K562 (cell line): ENCODE data around the gene NDST1. TPM values are rescaled to one million over a fixed set of nuclear protein-coding genes. Genes with fewer than 3 reads are reported as not detected.

Experiments used
- ATAC-seq: fragments of 200-7000 bp; cut with Tn5 transposase; 3 replicates; pipeline ENCODE4 v1.9.1; 2020; ENCODE audit warnings: moderate library complexity
- BruUV-seq: library from RNA; stranded (reverse); fragments of 400-500 nt; replicated peaks from 2 replicates; lab custom pipeline; 2021; lab: Mats Ljungman, UMichigan
- CTCF ChIA-PET: fragments of 300-600 bp; formaldehyde crosslinking; extraction: SDS; loops from one replicate; lab custom pipeline; 2021; ENCODE audit warnings: low intra/inter-chr PET ratio; lab: Yijun Ruan, JAX
- POLR2A ChIA-PET: fragments of 300-600, 350-650 bp; sonication (Branson Sonifier 250); formaldehyde crosslinking; extraction: SDS; loops from one replicate; lab custom pipeline; 2021; ENCODE audit warnings: antibody characterized with exemption, inconsistent platforms; lab: Yijun Ruan, JAX
- DNase-seq, 4 experiments: peaks; one replicate each; pipeline versions ENCODE4 v3.0.0 to v3.0.0-alpha.2; 2011 to 2018; ENCODE audit warnings: low spot score in 3 of 4, mixed read lengths in 3 of 4; ENCODE audit errors: extremely low read depth in 1 of 4
- FAIRE-seq: peaks from 2 replicates; lab custom pipeline; 2011; peaks lifted over from hg19 to GRCh38; lab: Jason Lieb, UNC
- H2AFZ ChIP-seq: 2 replicates; pipeline ENCODE4 v1.6.0; 2011; ENCODE audit warnings: low read depth, low read length, control low read depth, inconsistent platforms
- H3K27ac ChIP-seq: fragments of 200-600 bp; 3 replicates; pipeline ENCODE4 v1.8.0; 2011; ENCODE audit warnings: low read depth, mild to moderate bottlenecking, control low read depth, inconsistent platforms, low read length, moderate library complexity, mixed read lengths; ENCODE audit errors: extremely low read depth
- H3K27me3 ChIP-seq, 2 experiments: fragments of 300-600 bp in 1 of 2; 2 replicates in 1 of 2; 3 replicates in 1 of 2; pipeline versions ENCODE4 v1.6.0 to v1.8.0; 2011; ENCODE audit warnings: inconsistent platforms in 2 of 2, low read length in 2 of 2, mild to moderate bottlenecking in 1 of 2, mixed read lengths in 1 of 2, moderate library complexity in 1 of 2; ENCODE audit not compliant: control insufficient read depth in 2 of 2, insufficient read depth in 2 of 2
- H3K36me3 ChIP-seq: fragments of 300-600 bp; 3 replicates; pipeline ENCODE4 v1.8.0; 2011; ENCODE audit warnings: mild to moderate bottlenecking, low read length, inconsistent platforms; ENCODE audit not compliant: control insufficient read depth, insufficient read depth
- H3K4me1 ChIP-seq, 2 experiments: fragments of 200-600 bp in 1 of 2; replicated peaks in 1 of 2; 2 replicates in 1 of 2; 3 replicates in 1 of 2; pipeline versions ENCODE4 v1.5.1 to v1.8.0; 2011; ENCODE audit warnings: inconsistent platforms in 2 of 2, low read length in 2 of 2, mild to moderate bottlenecking in 1 of 2, mixed read lengths in 1 of 2, moderate library complexity in 1 of 2; ENCODE audit not compliant: control insufficient read depth in 2 of 2, insufficient read depth in 2 of 2
- H3K4me2 ChIP-seq: 2 replicates; pipeline ENCODE4 v1.6.1; 2011; ENCODE audit warnings: low read length, control low read depth, inconsistent platforms, mixed read lengths; ENCODE audit not compliant: insufficient read depth
- H3K4me3 ChIP-seq: fragments of 200-600 bp; sonication (generic), shearing (Covaris generic); 2 replicates; pipeline ENCODE4 v1.5.1; 2016; ENCODE audit warnings: control low read depth, inconsistent platforms
- H3K79me2 ChIP-seq: fragments of 200-600 bp; 3 replicates; pipeline ENCODE4 v1.8.0; 2011; ENCODE audit warnings: low read length, inconsistent platforms; ENCODE audit not compliant: control insufficient read depth, insufficient read depth
- H3K9ac ChIP-seq, 2 experiments: 2 replicates each; pipeline versions ENCODE4 v1.6.0 to v1.6.1; 2011; ENCODE audit warnings: low read depth in 2 of 2, low read length in 2 of 2, control low read depth in 1 of 2, inconsistent platforms in 1 of 2, mild to moderate bottlenecking in 1 of 2, mixed read lengths in 1 of 2; ENCODE audit not compliant: insufficient read depth in 1 of 2
- H3K9me1 ChIP-seq: one replicate; pipeline ENCODE4 v1.6.0; 2011; ENCODE audit warnings: inconsistent platforms, mild to moderate bottlenecking, low read length, moderate library complexity; ENCODE audit not compliant: control insufficient read depth, insufficient read depth
- H3K9me3 ChIP-seq: replicated peaks from 2 replicates; pipeline ENCODE4 v1.5.1; 2011; ENCODE audit warnings: low read depth, low read length, inconsistent platforms; ENCODE audit not compliant: control insufficient read depth, insufficient read depth
- H4K20me1 ChIP-seq: replicated peaks from 2 replicates; pipeline ENCODE4 v1.6.1; 2011; ENCODE audit warnings: low read length, inconsistent platforms, mixed read lengths; ENCODE audit not compliant: control insufficient read depth, insufficient read depth
- CREBBP ChIP-seq: IDR thresholded peaks from one replicate; pipeline ENCODE4 v1.6.1; 2012; ENCODE audit warnings: low read depth, mild to moderate bottlenecking, control low read depth, inconsistent platforms, low read length
- NCOA2 ChIP-seq, 2 experiments: fragments of 450-650 bp; IDR thresholded peaks; 2 replicates each; pipeline ENCODE4 v1.6.1; 2018; ENCODE audit warnings: mild to moderate bottlenecking in 2 of 2, moderate library complexity in 1 of 2; ENCODE audit not compliant: partially characterized antibody in 2 of 2
- NFRKB ChIP-seq: fragments of 450-650 bp; IDR thresholded peaks from 2 replicates; pipeline ENCODE4 v1.6.1; 2016; ENCODE audit warnings: low read depth
- PHF21A ChIP-seq: fragments of 450-650 bp; IDR thresholded peaks from 2 replicates; pipeline ENCODE4 v1.6.1; 2017; ENCODE audit warnings: low read depth, borderline replicate concordance
- PML ChIP-seq: IDR thresholded peaks from 2 replicates; pipeline ENCODE4 v1.6.1; 2012; ENCODE audit warnings: low read length, inconsistent platforms
- U2AF1 ChIP-seq: fragments of 200-400 bp; formaldehyde crosslinking; optimal IDR thresholded peaks from 2 replicates; pipeline ENCODE3; 2017; ENCODE audit warnings: mild to moderate bottlenecking, low read depth, low read length, moderate library complexity
- ZKSCAN1 ChIP-seq: fragments of 150-350 bp; IDR thresholded peaks from 2 replicates; pipeline ENCODE4 v1.6.1; 2016; ENCODE audit warnings: low read depth, low read length
- ZNF316 ChIP-seq: fragments of 450-650 bp; IDR thresholded peaks from 2 replicates; pipeline ENCODE4 v1.6.1; 2016
- ZNF384 ChIP-seq: IDR thresholded peaks from 2 replicates; pipeline ENCODE4 v1.6.1; 2012; ENCODE audit warnings: low read depth, low read length, improper control_type of control experiment
- ZNF586 ChIP-seq: fragments of 450-650 bp; formaldehyde crosslinking; conservative IDR thresholded peaks from 2 replicates; pipeline ENCODE4 v1.4.0; 2020; ENCODE audit warnings: mild to moderate bottlenecking, moderate library complexity
- WGBS: fragments of 100-300 bp; shearing (Covaris generic); methylation state at CpG from one replicate; pipeline ENCODE4 v1.1.6; 2016; ENCODE audit warnings: low coverage, mixed read lengths; ENCODE audit not compliant: insufficient coverage; ENCODE audit errors: missing lambda C conversion rate; 5-methylcytosine and 5-hydroxymethylcytosine counted together
- in situ Hi-C: fragments of 300-500 bp; cut with MboI; formaldehyde crosslinking; loops from 4 replicates; pipeline ENCODE4 v1.15.0; 2018; ENCODE audit warnings: inconsistent platforms, mixed read lengths
- intact Hi-C: fragments of 100-400 bp; cut with micrococcal nuclease; formaldehyde crosslinking; loops from 2 replicates; pipeline ENCODE4 v1.14.2; 2022
- polyA plus RNA-seq, 8 experiments: library from polyadenylated mRNA; depleted of rRNA in 4 of 8; stranded (reverse) in 5 of 8; unstranded in 3 of 8; fragments of >200 nt; fragmentation: Nextera tagmentation in 2 of 8; fragmentation: Illumina TruSeq in 1 of 8; extraction: Ambion mirVana in 2 of 8; extraction: Trizol in 1 of 8; gene quantifications; 2 replicates each; pipeline versions ENCODE4 v1.2.1 to v1.2.3, GENCODE V29; 2011 to 2014; ENCODE audit warnings: inconsistent platforms in 1 of 8, missing spikeins in 1 of 8
- total RNA-seq, 7 experiments: library from RNA; depleted of rRNA in 6 of 7; stranded (reverse); fragments of >200 nt in 6 of 7; fragmentation: Illumina TruSeq in 2 of 7; extraction: Trizol in 2 of 7; gene quantifications; 2 replicates each; pipeline versions ENCODE4 v1.2.1 to v1.2.3, GENCODE V29; 2011 to 2021; ENCODE audit warnings: low replicate concordance in 1 of 7
- TF ChIP-seq, protein P1 (sequence below), 3 experiments: IDR thresholded peaks in 2 of 3; conservative IDR thresholded peaks in 1 of 3; 2 replicates each; pipeline ENCODE4 v1.5.1; 2011 to 2012; ENCODE audit warnings: low read length in 3 of 3, mild to moderate bottlenecking in 3 of 3, control low read depth in 2 of 3, improper control_type of control experiment in 1 of 3, inconsistent platforms in 1 of 3, low read depth in 1 of 3, mixed read lengths in 1 of 3, moderate library complexity in 1 of 3; ENCODE audit not compliant: insufficient read depth in 2 of 3
- TF ChIP-seq, protein P2 (sequence below): fragments of 250-450 bp; sonication (Bioruptor Pico); IDR thresholded peaks from 2 replicates; pipeline ENCODE4 v1.4.0; 2020; ENCODE audit warnings: mild to moderate bottlenecking, moderate library complexity
- TF ChIP-seq, protein P3 (sequence below), 2 experiments: fragments of 250-450 bp in 1 of 2; fragments of 450-650 bp in 1 of 2; sonication (Bioruptor Pico) in 1 of 2; IDR thresholded peaks; 2 replicates each; pipeline versions ENCODE4 v1.6.1 to v1.8.0; 2016 to 2021; ENCODE audit warnings: mild to moderate bottlenecking in 2 of 2, moderate library complexity in 2 of 2, missing compliant biosample characterization in 1 of 2, missing genetic modification characterization in 1 of 2

Gene NDST1
- total and polyA plus RNA-seq, 9 of the 15 experiments (the other 6 are each of a cell fraction or from before 2014, with no cell fraction given), result 0.38 to 47.9 (median 9.9) TPM

DNA sequence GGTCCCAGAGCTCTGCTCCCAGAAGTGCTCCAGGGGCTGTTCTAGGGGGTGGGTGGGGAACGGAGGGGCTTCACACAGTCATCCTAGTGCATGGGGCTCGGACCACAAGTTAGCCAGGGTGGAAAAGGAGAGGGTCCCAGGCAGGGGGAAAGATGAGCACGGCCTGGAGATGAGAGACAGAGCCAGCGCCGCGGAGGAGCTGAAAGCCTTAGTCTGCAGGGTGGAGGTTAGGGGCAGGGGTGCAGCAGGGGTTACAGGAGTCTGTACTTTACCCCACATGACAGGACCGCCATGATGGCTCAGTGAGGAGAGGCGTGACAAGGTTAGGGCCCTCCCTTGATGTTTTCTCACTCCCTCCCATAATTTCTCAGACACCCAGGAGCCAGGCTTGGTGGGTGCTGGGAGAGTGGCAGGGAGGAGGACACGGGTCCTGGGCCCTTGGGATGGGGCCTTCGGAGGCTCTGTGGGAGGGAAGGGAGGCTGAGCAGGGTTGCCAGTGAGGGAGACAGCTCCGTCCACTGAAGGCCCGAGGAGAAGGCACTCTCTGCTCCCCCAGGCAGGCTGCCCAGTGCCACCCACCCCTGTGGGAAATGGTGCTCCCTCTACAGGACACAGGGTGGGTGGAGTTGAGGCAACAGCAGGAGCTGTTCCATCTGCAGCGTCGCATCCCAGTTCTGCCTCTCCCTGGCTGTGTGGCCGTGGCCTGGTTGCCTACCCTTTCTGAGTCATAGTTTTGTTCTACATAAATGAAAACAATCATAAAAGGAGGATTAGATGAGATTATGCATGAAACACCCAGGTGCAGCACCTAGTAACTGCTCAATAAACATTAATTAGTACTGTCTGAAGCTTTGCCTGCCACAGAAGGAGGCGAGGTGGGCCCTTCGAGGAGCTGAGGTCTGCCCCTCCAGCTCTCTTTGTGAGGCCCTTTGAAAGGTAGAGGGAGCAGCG lies 66.2 kb downstream of the NDST1 start (continued):
- TF ChIP-seq, protein P1, sequence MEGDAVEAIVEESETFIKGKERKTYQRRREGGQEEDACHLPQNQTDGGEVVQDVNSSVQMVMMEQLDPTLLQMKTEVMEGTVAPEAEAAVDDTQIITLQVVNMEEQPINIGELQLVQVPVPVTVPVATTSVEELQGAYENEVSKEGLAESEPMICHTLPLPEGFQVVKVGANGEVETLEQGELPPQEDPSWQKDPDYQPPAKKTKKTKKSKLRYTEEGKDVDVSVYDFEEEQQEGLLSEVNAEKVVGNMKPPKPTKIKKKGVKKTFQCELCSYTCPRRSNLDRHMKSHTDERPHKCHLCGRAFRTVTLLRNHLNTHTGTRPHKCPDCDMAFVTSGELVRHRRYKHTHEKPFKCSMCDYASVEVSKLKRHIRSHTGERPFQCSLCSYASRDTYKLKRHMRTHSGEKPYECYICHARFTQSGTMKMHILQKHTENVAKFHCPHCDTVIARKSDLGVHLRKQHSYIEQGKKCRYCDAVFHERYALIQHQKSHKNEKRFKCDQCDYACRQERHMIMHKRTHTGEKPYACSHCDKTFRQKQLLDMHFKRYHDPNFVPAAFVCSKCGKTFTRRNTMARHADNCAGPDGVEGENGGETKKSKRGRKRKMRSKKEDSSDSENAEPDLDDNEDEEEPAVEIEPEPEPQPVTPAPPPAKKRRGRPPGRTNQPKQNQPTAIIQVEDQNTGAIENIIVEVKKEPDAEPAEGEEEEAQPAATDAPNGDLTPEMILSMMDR (IDR thresholded peaks at IDR 0.05 in 2 of 3, conservative IDR thresholded peaks at IDR 0.05 in 1 of 3; ENCODE audit: insufficient read depth in 2 of 3, low read depth in 1 of 3, low read length in 3 of 3), result peak; percentile 20 to 41 (median 31); a peak in 3 of 6 replicates

DNA sequence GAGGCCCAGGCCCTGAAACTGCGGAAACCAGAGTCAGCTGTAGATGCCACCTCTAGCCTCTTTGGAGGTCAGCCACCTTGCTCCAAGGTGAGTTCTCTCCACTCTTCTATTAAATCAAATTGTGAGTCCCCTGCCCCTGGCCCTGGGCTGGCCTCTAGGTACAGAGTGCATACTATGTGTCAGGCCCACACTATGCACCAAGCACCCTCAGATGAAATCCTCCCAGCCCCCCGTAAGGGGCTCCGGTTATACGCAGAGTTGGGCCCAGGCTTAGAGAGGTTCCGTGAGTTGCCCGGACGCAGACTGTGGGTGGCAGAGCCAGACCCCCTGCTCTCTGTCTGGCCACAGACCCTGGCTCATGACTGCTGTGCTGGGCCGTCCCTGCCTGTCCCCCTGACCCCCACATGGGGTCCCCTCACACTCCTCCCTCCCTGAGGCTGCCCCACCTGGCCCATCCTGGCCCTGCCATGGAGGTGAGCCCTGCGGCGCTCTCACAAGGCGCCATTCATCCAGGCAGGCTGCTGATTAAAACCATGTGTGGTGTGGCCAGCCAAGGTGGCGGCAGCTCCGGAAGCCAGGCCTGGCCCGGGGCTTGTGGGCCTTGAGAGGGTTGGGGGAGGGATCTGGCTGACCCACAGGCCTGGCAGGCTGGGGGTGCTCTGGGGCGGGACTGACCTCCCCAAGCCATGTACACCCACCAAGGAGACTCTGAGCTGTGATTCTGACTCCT lies 67.1 kb downstream of the NDST1 start:
- Histone ChIP-seq H3K4me2 (no peak overlapping the region), H3K27me3 (peaks cover 4 to 46% of the 10 kb centered on the region in 2 experiments; a peak in 3 of 5 replicates), H2AFZ (no peak overlapping the region), H3K9me3 (no peaks in the 10 kb centered on the region), H3K27ac (no peak overlapping the region), H3K9ac (0 out of 4 replicates have a peak overlapping the region, but pooled peaks of 1 of the 2 experiments have one; percentile 40), H3K4me3 (no peak overlapping the region), H3K4me1 (peaks cover 5 to 27% of the 10 kb centered on the region in 2 experiments; a peak in 4 of 5 replicates), H3K9me1 (no peaks in the 10 kb centered on the region), H4K20me1 (no peaks in the 10 kb centered on the region; the same call in 1 of the 2 replicates), H3K79me2 (no peaks in the 10 kb centered on the region), H3K36me3 (no peaks in the 10 kb centered on the region)
- no peak for ATAC-seq
- 76% methylated on average over 14 of the region's 15 CpGs for WGBS
- DNase-seq, result no peak
- POLR2A ChIA-PET, result no interaction called here
- intact Hi-C loops (no loop called here), in situ Hi-C loops (no loop called here)
- CTCF ChIA-PET, result no interaction called here
- BruUV-seq, result no TSS peak
- no peak for FAIRE-seq
- TF ChIP-seq U2AF1, result no peak
- TF ChIP-seq ZNF586 (CRISPR knock-in tag), result no peak
- no peak for TF ChIP-seq NCOA2 (IDR thresholded peaks at IDR 0.05; ENCODE audit: partially characterized antibody in 2 of 2)
- TF ChIP-seq CREBBP, result no peak
- TF ChIP-seq PHF21A, result no peak
- TF ChIP-seq NFRKB, result no peak
- no peak for TF ChIP-seq PML
- TF ChIP-seq, protein P2, sequence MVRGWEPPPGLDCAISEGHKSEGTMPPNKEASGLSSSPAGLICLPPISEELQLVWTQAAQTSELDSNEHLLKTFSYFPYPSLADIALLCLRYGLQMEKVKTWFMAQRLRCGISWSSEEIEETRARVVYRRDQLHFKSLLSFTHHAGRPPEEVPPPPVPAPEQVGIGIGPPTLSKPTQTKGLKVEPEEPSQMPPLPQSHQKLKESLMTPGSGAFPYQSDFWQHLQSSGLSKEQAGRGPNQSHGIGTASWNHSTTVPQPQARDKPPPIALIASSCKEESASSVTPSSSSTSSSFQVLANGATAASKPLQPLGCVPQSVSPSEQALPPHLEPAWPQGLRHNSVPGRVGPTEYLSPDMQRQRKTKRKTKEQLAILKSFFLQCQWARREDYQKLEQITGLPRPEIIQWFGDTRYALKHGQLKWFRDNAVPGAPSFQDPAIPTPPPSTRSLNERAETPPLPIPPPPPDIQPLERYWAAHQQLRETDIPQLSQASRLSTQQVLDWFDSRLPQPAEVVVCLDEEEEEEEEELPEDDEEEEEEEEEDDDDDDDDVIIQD, result no peak
- no peak for TF ChIP-seq ZNF316
- TF ChIP-seq ZKSCAN1, result no peak
- TF ChIP-seq ZNF384, result no peak
- TF ChIP-seq, protein P3, sequence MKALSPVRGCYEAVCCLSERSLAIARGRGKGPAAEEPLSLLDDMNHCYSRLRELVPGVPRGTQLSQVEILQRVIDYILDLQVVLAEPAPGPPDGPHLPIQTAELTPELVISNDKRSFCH (CRISPR knock-in tag; IDR thresholded peaks at IDR 0.05), result no peak
- TF ChIP-seq, protein P3 (tag; IDR thresholded peaks at IDR 0.05), result no peak
